NCI-H1694 (cell line): ENCODE data around the gene SLIT3.

Experiments
- DNase-seq: peaks from one replicate; lab custom pipeline; 2025; lab: John Stamatoyannopoulos, UW

Gene SLIT3

GRCh38 chr5:168925160-168925559, 375.8 kb downstream of the SLIT3 start:
- no peak for DNase-seq

DNA sequence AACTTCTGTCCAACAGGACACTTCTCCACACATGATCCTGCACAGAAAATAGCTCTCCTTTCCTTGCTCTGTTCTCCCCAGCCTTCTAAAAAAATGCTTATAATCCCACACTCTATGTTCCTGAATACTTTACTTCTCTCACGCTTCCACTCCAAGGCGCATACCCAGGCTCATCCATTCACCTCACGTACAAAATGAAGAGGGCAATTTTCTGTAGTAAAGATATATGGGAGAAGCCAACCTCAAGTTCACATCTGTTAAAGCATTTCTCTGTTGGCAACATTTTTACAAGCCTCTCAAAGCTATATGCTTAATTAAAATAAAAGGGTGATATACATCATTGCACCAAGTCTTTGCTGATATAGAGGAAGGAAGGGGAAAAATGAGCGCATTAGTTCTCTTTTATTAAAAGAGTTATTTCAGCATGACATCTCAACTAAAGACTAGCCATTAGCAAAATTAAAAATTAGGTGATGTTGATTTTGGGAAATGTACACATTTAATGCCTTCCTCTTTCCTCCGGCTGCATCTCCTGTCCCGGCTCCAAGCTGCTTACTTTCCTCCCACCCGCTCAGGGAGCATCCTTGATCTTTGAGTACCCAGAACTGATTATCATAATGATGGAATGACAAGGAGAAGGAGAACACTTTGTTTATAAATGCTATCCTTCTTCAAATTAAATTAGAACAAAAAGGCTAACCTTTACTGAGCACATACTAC, 379.6 kb downstream of the SLIT3 start:
- DNase-seq: no peak

- no peak for DNase-seq
Measured at GRCh38 chr5:168920019-168920810, 380.7 kb downstream of the SLIT3 start.

DNA sequence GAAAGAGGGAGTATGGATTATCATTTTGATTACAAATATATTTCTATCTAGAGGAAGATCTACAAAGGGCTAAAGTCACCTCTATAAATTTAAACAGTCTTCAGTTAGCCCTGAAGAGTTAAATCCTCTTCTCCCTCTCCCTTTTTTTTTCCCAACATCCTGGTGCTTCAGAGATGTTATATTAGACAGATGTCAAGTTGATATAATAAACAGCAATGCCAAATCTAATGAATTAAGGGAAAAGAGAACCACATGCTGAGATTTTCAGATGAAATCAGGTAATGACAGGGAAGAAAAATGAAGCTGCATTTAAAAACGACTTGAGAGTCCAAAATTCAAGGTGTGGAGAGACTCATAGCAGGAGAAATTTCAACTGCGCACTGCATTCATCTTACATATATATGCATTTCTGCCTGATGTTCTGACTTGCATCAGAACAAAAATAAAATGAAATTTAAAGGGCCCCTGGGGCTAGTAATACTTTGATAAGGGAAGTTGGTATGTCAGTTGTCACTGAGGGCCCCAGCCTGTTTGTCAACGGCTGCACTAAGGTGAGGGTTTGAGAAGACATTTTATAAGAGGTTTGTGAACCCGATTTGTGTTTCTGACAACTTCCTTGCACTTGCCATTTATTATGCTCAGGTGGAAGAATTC, 382.9 kb downstream of the SLIT3 start:
- DNase-seq: no peak

DNA sequence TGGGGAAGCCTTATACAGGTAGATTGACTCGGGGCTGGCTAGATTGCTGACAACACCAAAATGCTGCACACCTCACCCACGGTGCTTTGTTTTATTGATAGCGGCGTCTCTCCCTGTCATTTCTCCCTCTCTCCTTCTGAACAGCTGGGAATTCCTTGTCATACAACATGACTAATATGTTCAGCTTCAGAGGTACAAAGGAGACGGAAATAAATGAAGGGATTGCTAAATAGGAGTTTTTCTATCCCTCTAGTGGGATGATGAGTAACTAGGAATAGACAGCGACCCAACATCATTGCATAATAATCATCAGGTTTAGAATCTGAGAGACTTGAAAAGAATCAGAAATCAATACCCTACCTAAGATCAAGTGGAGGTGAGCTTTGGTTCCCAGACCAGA, 384.1 kb downstream of the SLIT3 start:
- no peak for DNase-seq

DNA sequence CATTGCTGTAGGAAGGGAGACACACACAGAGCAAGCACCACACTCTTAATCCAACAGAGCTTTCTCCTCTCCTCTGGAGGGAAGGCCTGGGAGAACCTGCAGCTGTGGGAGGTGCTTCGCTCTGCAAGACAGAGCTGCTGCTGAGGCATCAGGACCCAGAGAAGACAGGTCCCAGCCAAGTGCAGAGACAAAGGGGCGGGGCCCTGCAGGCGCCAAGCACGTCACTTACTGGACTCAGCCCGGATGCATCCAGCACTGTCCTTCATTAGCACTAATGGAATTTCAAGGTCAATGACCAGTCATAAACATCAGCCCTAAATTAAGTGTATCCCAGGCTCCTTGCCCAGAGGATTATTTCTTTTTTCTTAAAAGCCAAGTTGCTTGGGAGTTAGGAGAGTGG, 384.7 kb downstream of the SLIT3 start:
- no peak for DNase-seq

DNA sequence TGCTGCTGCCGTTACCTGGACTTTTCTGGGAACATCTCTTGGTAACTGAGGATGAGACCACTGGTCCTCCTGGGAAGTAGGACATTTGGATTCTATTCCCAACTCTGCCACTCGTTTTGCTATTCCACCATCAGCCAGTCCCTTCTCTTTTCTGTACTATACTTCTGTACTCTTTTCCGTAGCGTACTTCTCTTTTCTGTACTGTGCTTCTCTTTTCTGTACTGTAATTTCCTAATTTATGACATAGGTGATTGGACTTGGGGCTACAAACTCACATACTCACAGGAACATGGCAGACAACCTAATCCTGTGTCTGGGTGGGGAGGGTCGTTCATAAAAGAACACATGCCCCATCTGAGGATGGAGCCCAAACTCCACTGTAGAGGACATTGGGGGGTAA, 386.4 kb downstream of the SLIT3 start:
- no peak for DNase-seq

- DNase-seq: no peak
Measured at GRCh38 chr5:168910874-168911273, 390.1 kb downstream of the SLIT3 start.

- DNase-seq: no peak
Measured at GRCh38 chr5:168908207-168908606, 392.7 kb downstream of the SLIT3 start.

- no peak for DNase-seq
Measured at GRCh38 chr5:168903061-168903460, 397.9 kb downstream of the SLIT3 start.

GRCh38 chr5:168899673-168900072, 401.3 kb downstream of the SLIT3 start:
- DNase-seq: no peak

- DNase-seq: no peak
Measured at GRCh38 chr5:168899264-168899663, 401.7 kb downstream of the SLIT3 start.

GRCh38 chr5:168898247-168898911, 402.6 kb downstream of the SLIT3 start:
- peak; percentile 24 for DNase-seq

GRCh38 chr5:168897387-168898122, 403.4 kb downstream of the SLIT3 start:
- no peak for DNase-seq

GRCh38 chr5:168895295-168896071, 405.5 kb downstream of the SLIT3 start:
- DNase-seq: no peak

- DNase-seq: no peak
Measured at GRCh38 chr5:168893283-168893682, 407.7 kb downstream of the SLIT3 start.

GRCh38 chr5:168892618-168893186, 408.2 kb downstream of the SLIT3 start:
- no peak for DNase-seq

- DNase-seq: no peak
Measured at GRCh38 chr5:168890816-168891812, 409.8 kb downstream of the SLIT3 start.

DNA sequence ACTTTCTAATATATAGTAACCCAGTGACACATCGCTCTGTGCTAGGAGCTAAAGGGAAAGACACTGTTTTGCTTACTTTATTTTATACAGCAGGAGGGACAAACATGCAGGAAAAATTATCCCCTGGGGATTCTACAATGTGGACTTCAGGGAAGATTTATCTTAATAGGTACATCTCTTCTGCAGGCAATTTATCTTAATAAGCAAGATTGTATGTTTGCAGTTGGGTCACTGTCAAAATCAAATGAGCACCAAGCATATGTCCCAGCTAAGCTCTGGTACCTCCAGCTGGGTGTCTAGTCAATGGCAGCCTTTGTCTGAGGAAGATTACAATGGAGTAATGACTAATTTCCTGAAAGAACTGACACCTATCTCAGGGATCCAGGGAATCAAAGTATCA, 411.9 kb downstream of the SLIT3 start:
- no peak for DNase-seq
